Measurements from ENCODE around the gene C1orf159. TPM values are rescaled to one million over a fixed set of nuclear protein-coding genes. Genes with fewer than 3 reads are reported as not detected.

Gene C1orf159
- total RNA-seq = 14.1 and 14.8 TPM in 2 replicates

GRCh38 chr1:1115786-1116700 is at the start of gene C1orf159:
C1orf159 (minus strand) TSS chr1:1116089; CDS start chr1:1091543, 24,546 bp downstream.

GRCh38 chr1:1073743-1074587 is 41.9 kb downstream of the C1orf159 start, which contains the start of gene RNF223:
RNF223 (minus strand) TSS chr1:1074306; CDS start chr1:1072566, 1,740 bp downstream.

Other genes starting within 250 kb of the C1orf159 start
- gene SAMD11, start 192.2 kb downstream of the C1orf159 start, total RNA-seq = 30.3 and 46.1 TPM in 2 replicates
- 69.9 and 96.8 TPM in 2 replicates for gene NOC2L, start 156.8 kb downstream of the C1orf159 start, total RNA-seq
- gene KLHL17, start 155.5 kb downstream of the C1orf159 start, total RNA-seq = 4.4 and 28.1 TPM in 2 replicates
- gene PLEKHN1, start 149.6 kb downstream of the C1orf159 start, total RNA-seq = 1.4 TPM in 1 of 2 replicates, not detected in the other
- gene PERM1, start 134.0 kb downstream of the C1orf159 start, total RNA-seq = not detected in 2 replicates
- 11.4 and 13.4 TPM in 2 replicates for gene HES4, start 116.0 kb downstream of the C1orf159 start, total RNA-seq
- 31.4 and 283 TPM in 2 replicates for gene ISG15, start 102.6 kb downstream of the C1orf159 start, total RNA-seq
- 96.1 and 101 TPM in 2 replicates for gene AGRN, start 96.0 kb downstream of the C1orf159 start, total RNA-seq
- gene RNF223, start 41.8 kb downstream of the C1orf159 start, total RNA-seq = not detected in 2 replicates
- not detected in 2 replicates for gene TTLL10, start 57.8 kb upstream of the C1orf159 start, total RNA-seq
- gene TNFRSF18, start 90.5 kb upstream of the C1orf159 start, total RNA-seq = 0.08 and 2.1 TPM in 2 replicates
- gene TNFRSF4, start 98.1 kb upstream of the C1orf159 start, total RNA-seq = 2.3 TPM in 1 of 2 replicates, not detected in the other
- 198 and 213 TPM in 2 replicates for gene SDF4, start 115.9 kb upstream of the C1orf159 start, total RNA-seq
- gene B3GALT6, start 116.1 kb upstream of the C1orf159 start, total RNA-seq = 31.2 and 33.3 TPM in 2 replicates
- gene C1QTNF12, start 130.6 kb upstream of the C1orf159 start, total RNA-seq = 0.88 and 1.0 TPM in 2 replicates
- 54.6 and 59.0 TPM in 2 replicates for gene UBE2J2, start 157.8 kb upstream of the C1orf159 start, total RNA-seq
- gene SCNN1D, start 164.3 kb upstream of the C1orf159 start, total RNA-seq = 0.13 and 1.9 TPM in 2 replicates
- 18.0 and 42.2 TPM in 2 replicates for gene ACAP3, start 191.8 kb upstream of the C1orf159 start, total RNA-seq
- gene PUSL1, start 192.5 kb upstream of the C1orf159 start, total RNA-seq = 22.8 and 29.1 TPM in 2 replicates
- gene INTS11, start 208.6 kb upstream of the C1orf159 start, total RNA-seq = 66.5 and 80.2 TPM in 2 replicates
- gene CPTP, start 208.7 kb upstream of the C1orf159 start, total RNA-seq = 19.5 and 24.6 TPM in 2 replicates
- gene TAS1R3, start 215.2 kb upstream of the C1orf159 start, total RNA-seq = under 0.01 and 0.26 TPM in 2 replicates
- 40.4 and 50.7 TPM in 2 replicates for gene DVL1, start 233.3 kb upstream of the C1orf159 start, total RNA-seq
- 281 and 666 TPM in 2 replicates for gene MXRA8, start 242.5 kb upstream of the C1orf159 start, total RNA-seq

Measured in epithelial cell of alveolus of lung (primary cell).